Pancreas (tissue), 10 donors: Measurements from ENCODE around the gene IL6R. TPM values are rescaled to one million over a fixed set of nuclear protein-coding genes. Genes with fewer than 3 reads are reported as not detected.

Experiments
- ATAC-seq, 4 donors: fragments of 200-7000 bp; cut with Tn5 transposase; one replicate each; pipeline versions ENCODE4 v1.8.0 to v1.9.1; 2020; ENCODE audit warnings: mild to moderate bottlenecking in 4 of 4, moderate library complexity in 4 of 4
- DNase-seq, 6 donors: peaks; one replicate each; pipeline ENCODE4 v3.0.0-alpha.2; 2020
- FAIRE-seq: peaks from 2 replicates; lab custom pipeline; 2012; peaks lifted over from hg19 to GRCh38; lab: Jason Lieb, UNC
- H3K27ac ChIP-seq, 4 donors: fragments of 200-600 bp; sonication (generic); 1 replicate in 3 of 4; 2 replicates in 1 of 4; pipeline versions ENCODE4 v1.5.0 to v1.8.0; 2020
- H3K27me3 ChIP-seq, 4 donors: fragments of 200-600 bp; one replicate each; pipeline ENCODE4 v1.8.0; 2021
- H3K36me3 ChIP-seq, 3 donors: fragments of 200-600 bp; sonication (generic) in 1 of 3; one replicate each; pipeline versions ENCODE4 v1.5.0 to v1.8.0; 2020 to 2021
- H3K4me1 ChIP-seq, 3 donors: fragments of 200-600 bp; one replicate each; pipeline ENCODE4 v1.8.0; 2021
- H3K4me3 ChIP-seq, 4 donors: fragments of 200-600 bp; sonication (generic) in 2 of 4; one replicate each; pipeline versions ENCODE4 v1.5.0 to v1.8.0; 2020 to 2021
- H3K9me3 ChIP-seq, 4 donors: fragments of 200-600 bp; one replicate each; pipeline ENCODE4 v1.8.0; 2021
- CTCF ChIP-seq, 4 donors: fragments of 200-600 bp; sonication (generic) in 3 of 4; IDR thresholded peaks; one replicate each; pipeline versions ENCODE4 v1.5.0 to v1.8.0; 2021; ENCODE audit warnings: antibody characterized with exemption in 4 of 4
- WGBS, 2 donors: extraction: QIAGEN DNeasy Blood & Tissue Kit; methylation state at CpG; one replicate each; pipeline ENCODE4 v1.1.7; 2013; 5-methylcytosine and 5-hydroxymethylcytosine counted together
- intact Hi-C, 3 donors: fragments of 100-400 bp; cut with DNase I; formaldehyde crosslinking; loops; one replicate each; pipeline versions ENCODE4 v1.11.1 to v1.14.2; 2022
- polyA plus RNA-seq, 2 donors: library from polyadenylated mRNA; stranded (reverse); fragments of 200-250 nt; gene quantifications; one replicate each; pipeline ENCODE4 v1.2.3, GENCODE V29; 2013
- total RNA-seq, 6 donors: library from RNA; stranded (reverse); fragmentation: NEBNext Ultra II Directional in 4 of 6; extraction: Animal tissue kit (Norgen Biotek cat#: 25700) in 4 of 6; gene quantifications; one replicate each; pipeline versions ENCODE4 v1.2.1 to v1.2.4, GENCODE V29; 2021 to 2023
- donor health status: healthy with polysubstance abuse.
- donor health status: DM: no; HTN: no; CAD: no; lungs with moderate emphysema.
- donor health status: DM: no; HTN: no; CAD: no.
- donor health status: control.
- donor health status: control.
- donor health status: Bipolar disorder and iron deficiency.
- donor health status: DM: yes; HTN: yes; CAD: no.
- donor health status: DM: no; HTN: no; CAD: no.
- donor health status: DM: no; HTN: no; CAD: no.
- donor health status: DM: yes; HTN: yes; CAD: no.

IL6R gene
- total and polyA plus RNA-seq, 8 donors: 2.2 to 12.9 (median 7.1) TPM

GRCh38 chr1:154403261-154403943, 1.7 kb upstream of the IL6R start:
- peak in 1 of 6 donors; percentile 34 for DNase-seq
- 84 to 91% methylated on average over 8 of the region's 8 CpGs for WGBS, 2 donors
- peaks cover 0 to 9% (median 0%) of the 10 kb centered on the region in 3 donors for H3K4me1 ChIP-seq
- H3K4me3 ChIP-seq: no peak overlapping the region
- H3K27me3 ChIP-seq: no peaks in the 10 kb centered on the region
- H3K36me3 ChIP-seq: no peaks in the 10 kb centered on the region
- no peaks in the 10 kb centered on the region for H3K9me3 ChIP-seq
- H3K27ac ChIP-seq: no peak overlapping the region
- FAIRE-seq: no peak
- no peak for TF ChIP-seq CTCF (IDR thresholded peaks at IDR 0.05)
- no peak for ATAC-seq
- intact Hi-C loops: loop anchor here in 1 of 3 donors (10.0 kb wide), 1 partner anchor 61 kb away; no protein-coding TSS in a partner anchor

- DNase-seq: no peak
- no peak for TF ChIP-seq CTCF (IDR thresholded peaks at IDR 0.05)
- Histone ChIP-seq H3K27me3 (no peaks in the 10 kb centered on the region), H3K36me3 (no peaks in the 10 kb centered on the region), H3K9me3 (no peaks in the 10 kb centered on the region), H3K4me3 (no peak overlapping the region), H3K4me1 (peaks cover 0 to 9% (median 0%) of the 10 kb centered on the region in 3 donors), H3K27ac (no peak overlapping the region)
- FAIRE-seq: no peak
- no peak for ATAC-seq
- 80 to 84% methylated on average over 3 of the region's 3 CpGs for WGBS, 2 donors
- intact Hi-C loops: loop anchor here in 1 of 3 donors (10.0 kb wide), 1 partner anchor 61 kb away; no protein-coding TSS in a partner anchor
Observed at GRCh38 chr1:154403983-154404382, 1.2 kb upstream of the IL6R start.

GRCh38 chr1:154404511-154404931, 622 bp upstream of the IL6R start:
- Histone ChIP-seq H3K36me3 (no peaks in the 10 kb centered on the region), H3K9me3 (no peaks in the 10 kb centered on the region), H3K4me3 (peak overlapping the region; percentile 36 to 70 (median 56)), H3K27ac (peak overlapping the region; percentile 76 to 94 (median 84)), H3K4me1 (peaks cover 0 to 9% (median 0%) of the 10 kb centered on the region in 3 donors), H3K27me3 (no peaks in the 10 kb centered on the region)
- TF ChIP-seq CTCF (IDR thresholded peaks at IDR 0.05): no peak
- intact Hi-C loops: loop anchor here in 1 of 3 donors (10.0 kb wide), 1 partner anchor 60 kb away; no protein-coding TSS in a partner anchor
- ATAC-seq: peak in 1 of 4 donors; percentile 0
- DNase-seq: peak in 2 of 6 donors; percentile 18 to 44
- no peak for FAIRE-seq
- WGBS, 2 donors: 48 to 49% methylated on average over 11 of the region's 11 CpGs

GRCh38 chr1:154405747-154406571, 816 bp downstream of the IL6R start:
- H3K4me3 ChIP-seq: peak overlapping the region; percentile 36 to 70 (median 56)
- 2 to 3% methylated on average over 38 to 40 of the region's 40 CpGs for WGBS, 2 donors
- peak; percentile 63 to 73 (median 65) for ATAC-seq
- peak in 2 of 4 donors; percentile 5 to 10 for TF ChIP-seq CTCF (IDR thresholded peaks at IDR 0.05)
- H3K27ac ChIP-seq: peak overlapping the region; percentile 76 to 94 (median 84)
- H3K36me3 ChIP-seq: no peaks in the 10 kb centered on the region
- DNase-seq: peak; percentile 59 to 88 (median 74)
- no peaks in the 10 kb centered on the region for H3K9me3 ChIP-seq
- no peaks in the 10 kb centered on the region for H3K27me3 ChIP-seq
- H3K4me1 ChIP-seq: peaks cover 0 to 9% (median 0%) of the 10 kb centered on the region in 3 donors
- intact Hi-C loops: loop anchor here in 1 of 3 donors (10.0 kb wide), 1 partner anchor 59 kb away; no protein-coding TSS in a partner anchor
- FAIRE-seq: no peak
